ENCODE results near the gene DUSP11.

GRCh38 chr2:73776869-73777519 is 2.9 kb downstream of the DUSP11 start:
- no peak for TF ChIP-seq POLR2AphosphoS5 (IDR thresholded peaks at IDR 0.05; ENCODE audit: low read depth, low read length)
- no peak for TF ChIP-seq SIN3A (IDR thresholded peaks at IDR 0.05; ENCODE audit: borderline replicate concordance, insufficient read depth, low read length)
- TF ChIP-seq, protein P1, sequence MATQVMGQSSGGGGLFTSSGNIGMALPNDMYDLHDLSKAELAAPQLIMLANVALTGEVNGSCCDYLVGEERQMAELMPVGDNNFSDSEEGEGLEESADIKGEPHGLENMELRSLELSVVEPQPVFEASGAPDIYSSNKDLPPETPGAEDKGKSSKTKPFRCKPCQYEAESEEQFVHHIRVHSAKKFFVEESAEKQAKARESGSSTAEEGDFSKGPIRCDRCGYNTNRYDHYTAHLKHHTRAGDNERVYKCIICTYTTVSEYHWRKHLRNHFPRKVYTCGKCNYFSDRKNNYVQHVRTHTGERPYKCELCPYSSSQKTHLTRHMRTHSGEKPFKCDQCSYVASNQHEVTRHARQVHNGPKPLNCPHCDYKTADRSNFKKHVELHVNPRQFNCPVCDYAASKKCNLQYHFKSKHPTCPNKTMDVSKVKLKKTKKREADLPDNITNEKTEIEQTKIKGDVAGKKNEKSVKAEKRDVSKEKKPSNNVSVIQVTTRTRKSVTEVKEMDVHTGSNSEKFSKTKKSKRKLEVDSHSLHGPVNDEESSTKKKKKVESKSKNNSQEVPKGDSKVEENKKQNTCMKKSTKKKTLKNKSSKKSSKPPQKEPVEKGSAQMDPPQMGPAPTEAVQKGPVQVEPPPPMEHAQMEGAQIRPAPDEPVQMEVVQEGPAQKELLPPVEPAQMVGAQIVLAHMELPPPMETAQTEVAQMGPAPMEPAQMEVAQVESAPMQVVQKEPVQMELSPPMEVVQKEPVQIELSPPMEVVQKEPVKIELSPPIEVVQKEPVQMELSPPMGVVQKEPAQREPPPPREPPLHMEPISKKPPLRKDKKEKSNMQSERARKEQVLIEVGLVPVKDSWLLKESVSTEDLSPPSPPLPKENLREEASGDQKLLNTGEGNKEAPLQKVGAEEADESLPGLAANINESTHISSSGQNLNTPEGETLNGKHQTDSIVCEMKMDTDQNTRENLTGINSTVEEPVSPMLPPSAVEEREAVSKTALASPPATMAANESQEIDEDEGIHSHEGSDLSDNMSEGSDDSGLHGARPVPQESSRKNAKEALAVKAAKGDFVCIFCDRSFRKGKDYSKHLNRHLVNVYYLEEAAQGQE (IDR thresholded peaks at IDR 0.05; ENCODE audit: insufficient read depth in 1 of 2, low read depth in 2 of 2, low read length in 2 of 2), result no peak
- TF ChIP-seq TAF1 (IDR thresholded peaks at IDR 0.05; ENCODE audit: borderline replicate concordance, insufficient read depth, low read length), result no peak
